ENCODE results near the gene CAMKV. TPM values are rescaled to one million over a fixed set of nuclear protein-coding genes. Genes with fewer than 3 reads are reported as not detected.

Gene CAMKV
- total RNA-seq, 4 donors from 2014 or later: not detected

DNA sequence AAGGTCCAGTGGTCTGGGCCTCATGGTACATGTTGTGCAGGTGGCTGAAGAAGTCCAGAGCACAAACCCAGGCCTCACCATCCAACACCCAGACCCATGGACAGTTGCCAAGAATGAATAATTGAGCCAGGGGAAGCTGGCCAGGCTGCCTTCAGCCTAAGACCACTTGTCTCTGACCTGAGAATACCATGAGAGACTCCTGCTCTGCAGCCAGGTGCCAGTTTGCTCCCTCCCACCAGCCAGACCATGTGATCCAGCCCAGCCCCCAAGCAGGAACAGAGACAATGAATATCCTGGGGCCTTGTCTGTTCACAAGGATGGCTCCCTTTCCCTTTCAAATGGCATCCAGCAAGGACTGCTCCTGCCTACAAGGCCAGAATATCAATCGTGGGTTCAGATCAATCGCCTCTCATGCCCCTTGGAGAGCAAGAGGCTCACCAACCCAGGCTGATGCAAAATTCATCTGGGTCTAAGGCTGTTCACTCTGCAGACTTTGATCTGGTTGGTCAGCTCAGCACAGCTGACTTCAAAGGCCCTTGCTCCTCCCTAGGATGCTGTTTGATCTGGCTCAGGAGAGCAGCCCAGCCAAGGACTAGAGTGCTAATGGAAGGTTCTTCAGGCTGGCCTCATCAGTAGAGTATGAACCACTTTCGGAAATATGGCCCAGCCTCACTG, 26.7 kb downstream of the CAMKV start:
- TF ChIP-seq EP300 (IDR thresholded peaks at IDR 0.05) (no peak), POLR2A (IDR thresholded peaks at IDR 0.05) (no peak)
- TF ChIP-seq, protein P1, sequence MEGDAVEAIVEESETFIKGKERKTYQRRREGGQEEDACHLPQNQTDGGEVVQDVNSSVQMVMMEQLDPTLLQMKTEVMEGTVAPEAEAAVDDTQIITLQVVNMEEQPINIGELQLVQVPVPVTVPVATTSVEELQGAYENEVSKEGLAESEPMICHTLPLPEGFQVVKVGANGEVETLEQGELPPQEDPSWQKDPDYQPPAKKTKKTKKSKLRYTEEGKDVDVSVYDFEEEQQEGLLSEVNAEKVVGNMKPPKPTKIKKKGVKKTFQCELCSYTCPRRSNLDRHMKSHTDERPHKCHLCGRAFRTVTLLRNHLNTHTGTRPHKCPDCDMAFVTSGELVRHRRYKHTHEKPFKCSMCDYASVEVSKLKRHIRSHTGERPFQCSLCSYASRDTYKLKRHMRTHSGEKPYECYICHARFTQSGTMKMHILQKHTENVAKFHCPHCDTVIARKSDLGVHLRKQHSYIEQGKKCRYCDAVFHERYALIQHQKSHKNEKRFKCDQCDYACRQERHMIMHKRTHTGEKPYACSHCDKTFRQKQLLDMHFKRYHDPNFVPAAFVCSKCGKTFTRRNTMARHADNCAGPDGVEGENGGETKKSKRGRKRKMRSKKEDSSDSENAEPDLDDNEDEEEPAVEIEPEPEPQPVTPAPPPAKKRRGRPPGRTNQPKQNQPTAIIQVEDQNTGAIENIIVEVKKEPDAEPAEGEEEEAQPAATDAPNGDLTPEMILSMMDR (IDR thresholded peaks at IDR 0.05): no peak
- WGBS, 2 donors: 93 to 100% methylated on average over 3 of the region's 3 CpGs

GRCh38 chr3:49841806-49842205, 27.9 kb downstream of the CAMKV start:
- H3K4me3 ChIP-seq: no peak overlapping the region
- TF ChIP-seq POLR2A (IDR thresholded peaks at IDR 0.05): no peak
- TF ChIP-seq, protein P1 (IDR thresholded peaks at IDR 0.05): no peak
- TF ChIP-seq EP300 (IDR thresholded peaks at IDR 0.05): no peak
- DNase-seq (ENCODE audit: low spot score in 2 of 2): no peak
- no peaks in the 10 kb centered on the region for H3K27me3 ChIP-seq
- no peaks in the 10 kb centered on the region for H3K9me3 ChIP-seq
- 90 to 92% methylated on average over 4 to 7 of the region's 7 CpGs for WGBS, 2 donors
- peaks cover 0 to 7% (median 0%) of the 10 kb centered on the region in 3 donors for H3K36me3 ChIP-seq
- H3K4me1 ChIP-seq: peaks cover 0 to 27% (median 0%) of the 10 kb centered on the region in 4 donors
- no peak overlapping the region for H3K27ac ChIP-seq

More for the DNA sequence above, 26.7 kb downstream of the CAMKV start:
- H3K9me3 ChIP-seq: no peaks in the 10 kb centered on the region
- H3K27ac ChIP-seq: no peak overlapping the region
- H3K27me3 ChIP-seq: no peaks in the 10 kb centered on the region
- peaks cover 0 to 7% (median 0%) of the 10 kb centered on the region in 3 donors for H3K36me3 ChIP-seq
- H3K4me3 ChIP-seq: no peak overlapping the region
- H3K4me1 ChIP-seq: peaks cover 0 to 27% (median 0%) of the 10 kb centered on the region in 4 donors
- DNase-seq (ENCODE audit: low spot score in 2 of 2): no peak

- no peak overlapping the region for H3K27ac ChIP-seq
- no peaks in the 10 kb centered on the region for H3K27me3 ChIP-seq
- no peak for DNase-seq (ENCODE audit: low spot score in 2 of 2)
- no peaks in the 10 kb centered on the region for H3K9me3 ChIP-seq
- no peak for TF ChIP-seq EP300 (IDR thresholded peaks at IDR 0.05)
- no peak for TF ChIP-seq POLR2A (IDR thresholded peaks at IDR 0.05)
- TF ChIP-seq, protein P1 (IDR thresholded peaks at IDR 0.05): no peak
- H3K4me1 ChIP-seq: peaks cover 0 to 27% (median 0%) of the 10 kb centered on the region in 4 donors
- no peak overlapping the region for H3K4me3 ChIP-seq
- peaks cover 0 to 4% (median 0%) of the 10 kb centered on the region in 3 donors for H3K36me3 ChIP-seq
These were observed 28.5 kb downstream of the CAMKV start for GRCh38 chr3:49841126-49841696.

DNA sequence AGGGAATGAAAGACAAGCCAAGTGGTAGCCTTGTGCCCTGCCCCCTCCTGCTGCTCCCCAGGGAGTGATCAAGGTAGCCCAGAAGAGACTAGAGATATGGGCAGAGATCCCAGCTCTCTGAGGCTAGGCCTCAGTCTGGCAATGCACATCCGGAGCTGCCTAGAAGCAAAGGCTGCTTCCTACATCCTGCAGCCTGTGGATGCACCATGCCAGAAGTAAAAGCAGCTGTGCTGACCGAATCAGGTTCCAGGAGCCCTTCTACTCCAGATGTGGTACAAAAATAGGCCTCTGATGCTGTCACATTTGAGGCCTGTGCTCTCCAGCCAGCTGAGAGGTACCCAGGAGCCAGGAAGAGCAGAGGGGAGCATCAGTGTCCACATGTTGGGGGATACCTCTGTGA, 29.3 kb downstream of the CAMKV start:
- Histone ChIP-seq H3K9me3 (no peaks in the 10 kb centered on the region), H3K36me3 (no peaks in the 10 kb centered on the region), H3K27ac (no peak overlapping the region), H3K4me3 (no peak overlapping the region), H3K27me3 (no peaks in the 10 kb centered on the region), H3K4me1 (peaks cover 0 to 27% (median 0%) of the 10 kb centered on the region in 4 donors)
- DNase-seq (ENCODE audit: low spot score in 2 of 2): no peak
- WGBS, 2 donors: 65 to 74% methylated on average over 2 of the region's 2 CpGs
- TF ChIP-seq EP300 (IDR thresholded peaks at IDR 0.05): no peak

DNA sequence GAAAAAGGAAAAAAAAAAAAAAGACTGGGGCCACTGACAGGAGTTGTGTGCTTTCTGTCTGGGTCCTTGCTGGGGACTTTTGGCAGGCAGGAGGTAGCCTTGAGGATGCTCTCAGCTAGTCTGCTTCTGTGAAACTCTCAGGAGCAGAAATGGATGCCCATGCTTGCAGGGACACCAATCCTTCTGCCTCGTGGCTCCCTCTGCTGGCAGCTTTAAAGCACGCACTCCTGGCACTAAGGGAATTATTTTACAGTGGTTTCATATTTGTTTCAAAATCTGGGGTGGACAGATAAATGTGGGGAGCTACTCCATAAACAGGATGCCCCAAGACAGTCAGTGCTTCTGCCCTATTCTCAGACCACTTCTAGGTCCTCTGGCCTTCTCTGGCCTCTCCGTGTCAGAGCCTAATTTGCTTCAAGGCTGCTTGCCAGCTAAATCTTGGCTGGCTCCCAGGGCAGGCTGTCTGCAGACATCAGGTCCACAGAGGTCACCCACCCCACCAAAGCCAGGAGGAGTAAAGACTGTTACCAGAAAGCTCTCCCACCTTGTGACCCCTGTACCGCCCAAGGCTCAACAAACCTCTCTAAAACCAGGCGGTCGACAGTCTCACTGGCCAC, 30.4 kb downstream of the CAMKV start:
- Histone ChIP-seq H3K9me3 (no peaks in the 10 kb centered on the region), H3K4me1 (peaks cover 0 to 27% (median 0%) of the 10 kb centered on the region in 4 donors), H3K4me3 (no peak overlapping the region), H3K27ac (peak overlapping the region in 1 of 4 donors; percentile 12), H3K27me3 (no peaks in the 10 kb centered on the region), H3K36me3 (peaks cover 0 to 2% (median 0%) of the 10 kb centered on the region in 3 donors)
- 22% methylated on average over 6 of the region's 6 CpGs for WGBS, 2 donors
- peak; percentile 76 to 90 for DNase-seq (ENCODE audit: low spot score in 2 of 2)
- TF ChIP-seq, protein P1 (IDR thresholded peaks at IDR 0.05): peak; percentile 78 to 94 (median 88)
- TF ChIP-seq EP300 (IDR thresholded peaks at IDR 0.05) (peak in 1 of 2 donors; percentile 48), POLR2A (IDR thresholded peaks at IDR 0.05) (no peak)

All from tibial nerve (tissue), 4 donors.